ENCODE data around the gene NUDT5. TPM values are rescaled to one million over a fixed set of nuclear protein-coding genes. Genes with fewer than 3 reads are reported as not detected.

NUDT5 gene
- total and polyA plus RNA-seq, 2 donors (not counting 1 experiment from before 2014, with no cell fraction given), result 25.9 to 39.9 TPM

GRCh38 chr10:12200850-12201249 lies 5.2 kb upstream of the NUDT5 start:
- peaks cover 38% of the 10 kb centered on the region for H3K4me1 Mint-ChIP-seq
- intact Hi-C loops (cut with micrococcal nuclease), result no loop called here
- ATAC-seq (ENCODE audit: low read depth) (no peak), DNase-seq (no peak)
- Histone ChIP-seq H3K27me3 (replicated peaks in 1 of 4; ENCODE audit: control extremely low read depth in 1 of 4, control insufficient read depth in 3 of 4, insufficient read depth in 4 of 4, low read length in 3 of 4) (no peaks in the 10 kb centered on the region), H3K9ac (ENCODE audit: low read length) (no peak overlapping the region), H3K9me3 (ENCODE audit: control extremely low read depth in 1 of 3, control insufficient read depth in 2 of 3, insufficient read depth in 1 of 3, low read length in 2 of 3) (no peaks in the 10 kb centered on the region), H3K4me3 (ENCODE audit: control extremely low read depth in 1 of 5, extremely low read depth in 1 of 5, insufficient read depth in 1 of 5, low read depth in 2 of 5, low read length in 4 of 5) (no peak overlapping the region), H3K27ac (ENCODE audit: low read length in 2 of 2) (no peak overlapping the region), H3K79me2 (ENCODE audit: control insufficient read depth, insufficient read depth, low read length) (peaks cover 94% of the 10 kb centered on the region), H3K36me3 (replicated peaks in 1 of 2; ENCODE audit: control extremely low read depth in 1 of 2, control insufficient read depth in 1 of 2, extremely low read depth in 1 of 2, insufficient read depth in 2 of 2, low read length in 1 of 2) (peaks cover 9 to 58% of the 10 kb centered on the region in 2 experiments), H3K4me1 (ENCODE audit: control insufficient read depth in 2 of 2, insufficient read depth in 2 of 2, low read length in 2 of 2) (peaks cover 10 to 15% of the 10 kb centered on the region in 2 donors), H2AFZ (ENCODE audit: insufficient read depth, low read depth, low read length, poor library complexity, severe bottlenecking) (no peak overlapping the region), H4K20me1 (ENCODE audit: control insufficient read depth, insufficient read depth, low read length, poor library complexity, severe bottlenecking) (peaks cover 59% of the 10 kb centered on the region), H3K4me2 (replicated peaks; ENCODE audit: low read depth, low read length, poor library complexity, severe bottlenecking) (no peak overlapping the region)
- 83% methylated on average over 2 of the region's 5 CpGs for WGBS (ENCODE audit: insufficient coverage)
- H3K27ac Mint-ChIP-seq, result no peak overlapping the region
- H3K4me3 Mint-ChIP-seq, result no peak overlapping the region
- POLR2A ChIA-PET, result no interaction called here
- CTCF ChIA-PET, result interaction anchor here (1.6 to 2.5 kb wide), 2 partner anchors 14 to 511 kb away, joined by 5 to 13 read pairs; no protein-coding TSS in a partner anchor
- H3K27me3 Mint-ChIP-seq, result no peaks in the 10 kb centered on the region
- TF ChIP-seq CTCF (IDR thresholded peaks at IDR 0.05), result no peak
- no peak for TF ChIP-seq EZH2 (IDR thresholded peaks at IDR 0.05; ENCODE audit: borderline replicate concordance, insufficient read depth, low read depth, low read length, poor library complexity, severe bottlenecking)
- no peaks in the 10 kb centered on the region for H3K9me3 Mint-ChIP-seq (ENCODE audit: insufficient read depth)

- DNase-seq (no peak), ATAC-seq (ENCODE audit: low read depth) (no peak)
- peaks cover 38% of the 10 kb centered on the region for H4K20me1 ChIP-seq (ENCODE audit: control insufficient read depth, insufficient read depth, low read length, poor library complexity, severe bottlenecking)
- H3K27me3 Mint-ChIP-seq, result no peaks in the 10 kb centered on the region
- peaks cover 46% of the 10 kb centered on the region for H3K4me1 Mint-ChIP-seq
- TF ChIP-seq CTCF (IDR thresholded peaks at IDR 0.05), result no peak
- no peak for TF ChIP-seq EZH2 (IDR thresholded peaks at IDR 0.05; ENCODE audit: borderline replicate concordance, insufficient read depth, low read depth, low read length, poor library complexity, severe bottlenecking)
- 80% methylated on average over 1 of the region's 2 CpGs for WGBS (ENCODE audit: insufficient coverage)
- H3K9me3 ChIP-seq (ENCODE audit: control extremely low read depth in 1 of 3, control insufficient read depth in 2 of 3, insufficient read depth in 1 of 3, low read length in 2 of 3), result no peaks in the 10 kb centered on the region
- H2AFZ ChIP-seq (ENCODE audit: insufficient read depth, low read depth, low read length, poor library complexity, severe bottlenecking), result no peak overlapping the region
- no peaks in the 10 kb centered on the region for H3K9me3 Mint-ChIP-seq (ENCODE audit: insufficient read depth)
- H3K4me1 ChIP-seq (ENCODE audit: control insufficient read depth in 2 of 2, insufficient read depth in 2 of 2, low read length in 2 of 2), result peaks cover 21 to 24% of the 10 kb centered on the region in 2 donors
- ChIA-PET CTCF (interaction anchor here (1.4 to 1.9 kb wide), 2 partner anchors 17 to 284 kb away, joined by 3 to 11 read pairs; no protein-coding TSS in a partner anchor), POLR2A (no interaction called here)
- peak overlapping the region; percentile 3 for H3K4me2 ChIP-seq (replicated peaks; ENCODE audit: low read depth, low read length, poor library complexity, severe bottlenecking)
- intact Hi-C loops (cut with micrococcal nuclease), result no loop called here
- H3K36me3 ChIP-seq (replicated peaks in 1 of 2; ENCODE audit: control extremely low read depth in 1 of 2, control insufficient read depth in 1 of 2, extremely low read depth in 1 of 2, insufficient read depth in 2 of 2, low read length in 1 of 2), result peaks cover 5 to 37% of the 10 kb centered on the region in 2 experiments
- no peak overlapping the region for H3K27ac ChIP-seq (ENCODE audit: low read length in 2 of 2)
- no peak overlapping the region for H3K4me3 ChIP-seq (ENCODE audit: control extremely low read depth in 1 of 5, extremely low read depth in 1 of 5, insufficient read depth in 1 of 5, low read depth in 2 of 5, low read length in 4 of 5)
- peak overlapping the region; percentile 30 for H3K4me3 Mint-ChIP-seq
- peaks cover 93% of the 10 kb centered on the region for H3K79me2 ChIP-seq (ENCODE audit: control insufficient read depth, insufficient read depth, low read length)
- peak overlapping the region; percentile 51 for H3K27ac Mint-ChIP-seq
- H3K9ac ChIP-seq (ENCODE audit: low read length), result no peak overlapping the region
- H3K27me3 ChIP-seq (replicated peaks in 1 of 4; ENCODE audit: control extremely low read depth in 1 of 4, control insufficient read depth in 3 of 4, insufficient read depth in 4 of 4, low read length in 3 of 4), result no peaks in the 10 kb centered on the region
Observed at GRCh38 chr10:12198156-12198555, 2.5 kb upstream of the NUDT5 start.
